Measurements from ENCODE around the gene MALSU1. TPM values are rescaled to one million over a fixed set of nuclear protein-coding genes. Genes with fewer than 3 reads are reported as not detected.

Gene MALSU1
- total and polyA plus RNA-seq, 5 donors from 2014 or later = 34.3 to 86.2 (median 78.5) TPM

DNA sequence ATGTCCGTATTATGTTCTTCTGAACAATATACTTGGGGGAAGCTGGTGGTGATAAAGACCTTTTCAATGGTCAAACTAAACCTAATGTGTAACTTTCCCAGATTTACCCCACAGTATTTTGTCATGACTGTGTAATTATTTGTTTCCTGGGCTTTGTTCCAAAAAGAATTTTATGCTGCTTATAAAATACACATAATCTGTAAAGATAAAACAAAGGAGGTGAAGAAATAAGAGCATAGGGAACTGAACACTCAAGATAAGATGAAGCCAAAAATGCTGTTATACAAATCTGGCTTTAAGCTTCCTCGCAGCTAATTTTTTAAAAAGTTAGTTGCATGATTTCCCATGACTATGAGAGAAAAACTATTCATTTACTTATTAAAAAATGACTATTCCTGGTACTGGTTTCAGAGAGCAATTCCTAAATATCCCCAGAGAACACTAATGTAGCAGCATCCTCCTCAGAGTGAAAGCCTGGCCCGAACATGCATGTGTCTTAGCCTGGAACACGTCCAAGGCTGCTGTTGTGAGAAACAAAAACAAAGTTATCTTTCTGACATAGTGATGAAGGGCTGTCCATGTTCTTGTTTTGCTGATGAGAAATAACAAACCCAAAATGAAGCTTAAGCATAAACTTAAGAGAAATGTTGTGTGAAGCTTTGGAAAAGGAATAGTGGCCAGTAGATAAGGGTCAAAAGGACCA is 33.9 kb downstream of the MALSU1 start:
- no peaks in the 10 kb centered on the region for H3K4me1 ChIP-seq (ENCODE audit: control insufficient read depth, insufficient read depth, low read length, poor library complexity, severe bottlenecking)
- no peak for ATAC-seq (ENCODE audit: low read depth in 2 of 2)
- peaks cover 0 to 3% (median 0%) of the 10 kb centered on the region in 7 donors for H3K9me3 Mint-ChIP-seq
- peaks cover 9% of the 10 kb centered on the region for H3K27me3 ChIP-seq (ENCODE audit: control insufficient read depth, insufficient read depth, low read length)
- DNase-seq = no peak
- H3K27me3 Mint-ChIP-seq = peaks cover 6% of the 10 kb centered on the region
- no peaks in the 10 kb centered on the region for H3K36me3 Mint-ChIP-seq
- H3K4me1 Mint-ChIP-seq = no peaks in the 10 kb centered on the region
- H3K27ac Mint-ChIP-seq = no peak overlapping the region
- no peak overlapping the region for H3K27ac ChIP-seq (ENCODE audit: insufficient read depth, low read length, poor library complexity, severe bottlenecking)
- no peak overlapping the region for H3K4me3 ChIP-seq (ENCODE audit: low read depth, low read length)
- no peaks in the 10 kb centered on the region for H3K36me3 ChIP-seq (ENCODE audit: control insufficient read depth, insufficient read depth, low read length)
- H3K4me3 Mint-ChIP-seq = no peak overlapping the region
- H3K9me3 ChIP-seq (ENCODE audit: control insufficient read depth in 2 of 2, low read length in 2 of 2) = peaks cover 0 to 3% of the 10 kb centered on the region in 2 experiments

DNA sequence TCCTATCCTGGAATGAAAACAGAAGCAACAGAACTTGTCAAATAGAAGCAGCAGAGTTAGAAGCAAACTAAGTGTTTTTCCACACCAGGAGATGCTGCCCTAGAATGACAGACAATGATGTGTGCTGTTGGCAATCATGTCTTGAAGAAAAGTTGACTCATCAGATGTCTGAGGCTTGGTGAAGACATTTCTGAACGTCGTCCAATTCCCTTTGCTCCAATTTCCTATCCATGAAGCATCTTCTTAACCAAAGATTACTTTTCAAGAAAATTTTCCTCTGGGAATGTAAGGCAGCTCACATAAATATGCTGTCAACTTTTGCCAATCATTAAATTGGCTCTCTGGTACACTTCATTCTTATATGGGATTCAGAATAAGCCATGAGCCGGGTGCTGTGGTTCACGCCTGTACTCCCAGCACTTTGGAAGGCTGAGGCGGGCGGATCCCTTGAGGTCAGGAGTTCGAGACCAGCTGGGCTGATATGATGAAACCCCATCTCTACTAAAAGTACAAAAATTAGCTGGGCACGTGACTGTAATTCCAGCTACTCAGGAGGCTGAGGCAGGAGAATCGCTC is 34.6 kb downstream of the MALSU1 start:
- ATAC-seq (ENCODE audit: low read depth in 2 of 2) (no peak), DNase-seq (no peak)
- no peak overlapping the region for H3K27ac ChIP-seq (ENCODE audit: insufficient read depth, low read length, poor library complexity, severe bottlenecking)
- no peaks in the 10 kb centered on the region for H3K4me1 ChIP-seq (ENCODE audit: control insufficient read depth, insufficient read depth, low read length, poor library complexity, severe bottlenecking)
- H3K27me3 ChIP-seq (ENCODE audit: control insufficient read depth, insufficient read depth, low read length) = peaks cover 12% of the 10 kb centered on the region
- Mint-ChIP-seq H3K4me3 (no peak overlapping the region), H3K27me3 (peaks cover 7% of the 10 kb centered on the region), H3K27ac (no peak overlapping the region), H3K4me1 (no peaks in the 10 kb centered on the region), H3K9me3 (peaks cover 0 to 3% (median 0%) of the 10 kb centered on the region in 7 donors), H3K36me3 (no peaks in the 10 kb centered on the region)
- H3K9me3 ChIP-seq (ENCODE audit: control insufficient read depth in 2 of 2, low read length in 2 of 2) = peaks cover 0 to 3% of the 10 kb centered on the region in 2 experiments
- H3K4me3 ChIP-seq (ENCODE audit: low read depth, low read length) = no peak overlapping the region
- no peaks in the 10 kb centered on the region for H3K36me3 ChIP-seq (ENCODE audit: control insufficient read depth, insufficient read depth, low read length)

DNA sequence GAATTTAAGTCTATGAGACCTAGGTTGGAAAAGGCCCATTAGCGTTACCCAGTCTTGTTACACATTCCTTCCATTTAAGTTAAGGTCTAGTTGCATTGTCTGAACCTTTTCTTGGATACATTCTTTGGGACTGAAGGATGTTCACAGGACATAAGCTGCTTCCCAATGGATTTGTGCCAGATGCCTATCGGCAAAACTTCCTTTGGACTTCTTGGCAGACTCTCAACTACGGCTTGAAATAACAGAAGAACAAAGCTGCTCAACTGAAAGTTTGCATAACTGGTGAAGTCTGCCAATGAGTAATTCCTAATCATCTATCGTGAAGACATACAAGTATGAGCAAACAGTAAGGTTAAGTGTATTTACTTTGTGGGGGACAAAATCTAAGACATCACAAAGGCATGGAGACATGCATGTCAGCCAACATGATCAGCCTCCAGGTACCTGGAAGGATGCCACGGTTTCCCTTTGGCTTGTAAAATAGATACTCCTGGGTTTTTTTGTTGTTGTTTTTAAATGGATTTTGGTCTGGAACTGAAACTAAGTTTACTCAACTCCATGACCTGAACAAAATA is 35.4 kb downstream of the MALSU1 start:
- H3K9me3 Mint-ChIP-seq = peaks cover 0 to 3% (median 0%) of the 10 kb centered on the region in 7 donors
- ATAC-seq (ENCODE audit: low read depth in 2 of 2) (no peak), DNase-seq (no peak)
- no peaks in the 10 kb centered on the region for H3K4me1 Mint-ChIP-seq
- H3K27ac Mint-ChIP-seq = no peak overlapping the region
- H3K27me3 Mint-ChIP-seq = peaks cover 10% of the 10 kb centered on the region
- H3K27ac ChIP-seq (ENCODE audit: insufficient read depth, low read length, poor library complexity, severe bottlenecking) = no peak overlapping the region
- H3K4me3 Mint-ChIP-seq = no peak overlapping the region
- peaks cover 16% of the 10 kb centered on the region for H3K27me3 ChIP-seq (ENCODE audit: control insufficient read depth, insufficient read depth, low read length)
- no peaks in the 10 kb centered on the region for H3K36me3 ChIP-seq (ENCODE audit: control insufficient read depth, insufficient read depth, low read length)
- peaks cover 0 to 3% of the 10 kb centered on the region in 2 experiments for H3K9me3 ChIP-seq (ENCODE audit: control insufficient read depth in 2 of 2, low read length in 2 of 2)
- H3K4me3 ChIP-seq (ENCODE audit: low read depth, low read length) = no peak overlapping the region
- H3K4me1 ChIP-seq (ENCODE audit: control insufficient read depth, insufficient read depth, low read length, poor library complexity, severe bottlenecking) = no peaks in the 10 kb centered on the region
- H3K36me3 Mint-ChIP-seq = no peaks in the 10 kb centered on the region

DNA sequence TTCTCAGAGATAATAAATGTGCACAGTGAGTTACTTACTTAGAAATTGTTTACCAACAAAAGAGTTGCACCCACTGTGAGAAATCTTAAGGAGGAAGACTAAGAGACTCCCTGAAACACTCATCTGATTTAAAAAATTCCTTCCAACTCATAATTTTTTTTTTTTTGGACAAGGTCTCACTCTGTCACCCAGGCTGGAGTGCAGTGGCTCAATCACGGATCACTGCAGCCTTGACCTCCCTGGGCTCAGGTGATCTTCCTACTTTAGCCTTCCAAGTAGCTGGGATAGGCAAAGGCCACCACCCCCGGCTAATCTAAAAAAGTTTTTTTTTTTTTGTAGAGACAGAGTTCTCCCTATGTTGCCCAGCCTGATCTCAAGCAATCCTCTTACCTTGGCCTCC is 36.0 kb downstream of the MALSU1 start:
- ATAC-seq (ENCODE audit: low read depth in 2 of 2) = no peak
- no peak overlapping the region for H3K27ac Mint-ChIP-seq

DNA sequence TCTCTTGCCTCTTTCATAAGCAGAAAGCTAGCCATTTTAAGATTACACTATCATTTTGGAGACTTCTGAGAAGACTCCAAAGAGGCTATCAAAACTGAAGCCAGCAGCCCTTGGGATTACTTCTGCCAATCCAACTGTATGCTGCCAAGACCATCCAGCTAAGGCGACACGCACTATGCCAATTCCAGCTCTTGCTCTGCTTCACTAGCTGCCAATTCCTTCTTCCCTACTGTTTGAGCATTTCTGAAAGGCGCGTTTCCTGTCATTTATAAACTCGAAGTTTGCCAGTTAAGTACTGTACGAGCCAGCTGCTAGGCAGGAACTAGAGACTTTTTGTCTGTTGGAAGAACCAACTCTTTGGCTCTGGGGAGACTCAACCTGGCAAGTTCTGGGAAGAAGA is 36.5 kb downstream of the MALSU1 start:
- ATAC-seq (ENCODE audit: low read depth in 2 of 2) (no peak), DNase-seq (no peak)
- Histone ChIP-seq H3K4me3 (ENCODE audit: low read depth, low read length) (no peak overlapping the region), H3K36me3 (ENCODE audit: control insufficient read depth, insufficient read depth, low read length) (no peaks in the 10 kb centered on the region), H3K27ac (ENCODE audit: insufficient read depth, low read length, poor library complexity, severe bottlenecking) (no peak overlapping the region), H3K9me3 (ENCODE audit: control insufficient read depth in 2 of 2, low read length in 2 of 2) (peaks cover 0 to 3% of the 10 kb centered on the region in 2 experiments), H3K27me3 (ENCODE audit: control insufficient read depth, insufficient read depth, low read length) (peaks cover 16% of the 10 kb centered on the region), H3K4me1 (ENCODE audit: control insufficient read depth, insufficient read depth, low read length, poor library complexity, severe bottlenecking) (no peaks in the 10 kb centered on the region)
- H3K9me3 Mint-ChIP-seq = peaks cover 0 to 3% (median 0%) of the 10 kb centered on the region in 7 donors
- H3K27ac Mint-ChIP-seq = no peak overlapping the region
- H3K4me1 Mint-ChIP-seq = no peaks in the 10 kb centered on the region
- H3K4me3 Mint-ChIP-seq = no peak overlapping the region
- H3K27me3 Mint-ChIP-seq = peaks cover 16% of the 10 kb centered on the region
- no peaks in the 10 kb centered on the region for H3K36me3 Mint-ChIP-seq

More for the DNA sequence above, 36.0 kb downstream of the MALSU1 start:
- no peak for DNase-seq
- H3K27me3 ChIP-seq (ENCODE audit: control insufficient read depth, insufficient read depth, low read length) = peaks cover 16% of the 10 kb centered on the region
- no peak overlapping the region for H3K4me3 Mint-ChIP-seq
- peaks cover 0 to 3% of the 10 kb centered on the region in 2 experiments for H3K9me3 ChIP-seq (ENCODE audit: control insufficient read depth in 2 of 2, low read length in 2 of 2)
- peaks cover 0 to 3% (median 0%) of the 10 kb centered on the region in 7 donors for H3K9me3 Mint-ChIP-seq
- no peak overlapping the region for H3K4me3 ChIP-seq (ENCODE audit: low read depth, low read length)
- peaks cover 14% of the 10 kb centered on the region for H3K27me3 Mint-ChIP-seq
- no peaks in the 10 kb centered on the region for H3K4me1 Mint-ChIP-seq
- no peaks in the 10 kb centered on the region for H3K36me3 Mint-ChIP-seq
- no peaks in the 10 kb centered on the region for H3K36me3 ChIP-seq (ENCODE audit: control insufficient read depth, insufficient read depth, low read length)
- no peaks in the 10 kb centered on the region for H3K4me1 ChIP-seq (ENCODE audit: control insufficient read depth, insufficient read depth, low read length, poor library complexity, severe bottlenecking)
- no peak overlapping the region for H3K27ac ChIP-seq (ENCODE audit: insufficient read depth, low read length, poor library complexity, severe bottlenecking)

DNA sequence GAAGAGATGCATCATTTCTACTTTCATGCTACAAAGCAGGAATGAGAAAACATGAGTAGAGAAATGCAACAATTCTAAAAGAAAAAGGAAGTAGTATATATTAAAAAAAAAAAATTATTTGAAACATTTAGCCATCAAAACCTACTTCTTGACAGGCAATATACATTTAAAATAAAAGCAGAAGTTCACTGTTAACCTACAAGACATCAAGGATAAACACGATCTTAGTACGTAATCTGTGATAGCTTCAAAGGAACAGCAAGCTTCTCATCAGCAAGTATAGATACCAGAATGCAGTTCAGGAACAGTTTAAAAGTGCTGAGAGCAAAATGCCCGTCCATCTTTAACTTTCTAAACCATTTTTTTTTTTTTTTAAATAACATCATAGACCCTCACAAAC is 36.9 kb downstream of the MALSU1 start:
- Histone ChIP-seq H3K36me3 (ENCODE audit: control insufficient read depth, insufficient read depth, low read length) (no peaks in the 10 kb centered on the region), H3K4me1 (ENCODE audit: control insufficient read depth, insufficient read depth, low read length, poor library complexity, severe bottlenecking) (no peaks in the 10 kb centered on the region), H3K9me3 (ENCODE audit: control insufficient read depth in 2 of 2, low read length in 2 of 2) (peaks cover 0 to 3% of the 10 kb centered on the region in 2 experiments), H3K27me3 (ENCODE audit: control insufficient read depth, insufficient read depth, low read length) (peaks cover 16% of the 10 kb centered on the region), H3K27ac (ENCODE audit: insufficient read depth, low read length, poor library complexity, severe bottlenecking) (no peak overlapping the region), H3K4me3 (ENCODE audit: low read depth, low read length) (no peak overlapping the region)
- no peak overlapping the region for H3K4me3 Mint-ChIP-seq
- H3K27me3 Mint-ChIP-seq = peaks cover 16% of the 10 kb centered on the region
- H3K9me3 Mint-ChIP-seq = peaks cover 0 to 3% (median 0%) of the 10 kb centered on the region in 7 donors
- no peak for DNase-seq
- ATAC-seq (ENCODE audit: low read depth in 2 of 2) = no peak
- no peak overlapping the region for H3K27ac Mint-ChIP-seq
- no peaks in the 10 kb centered on the region for H3K4me1 Mint-ChIP-seq
- H3K36me3 Mint-ChIP-seq = no peaks in the 10 kb centered on the region

DNA sequence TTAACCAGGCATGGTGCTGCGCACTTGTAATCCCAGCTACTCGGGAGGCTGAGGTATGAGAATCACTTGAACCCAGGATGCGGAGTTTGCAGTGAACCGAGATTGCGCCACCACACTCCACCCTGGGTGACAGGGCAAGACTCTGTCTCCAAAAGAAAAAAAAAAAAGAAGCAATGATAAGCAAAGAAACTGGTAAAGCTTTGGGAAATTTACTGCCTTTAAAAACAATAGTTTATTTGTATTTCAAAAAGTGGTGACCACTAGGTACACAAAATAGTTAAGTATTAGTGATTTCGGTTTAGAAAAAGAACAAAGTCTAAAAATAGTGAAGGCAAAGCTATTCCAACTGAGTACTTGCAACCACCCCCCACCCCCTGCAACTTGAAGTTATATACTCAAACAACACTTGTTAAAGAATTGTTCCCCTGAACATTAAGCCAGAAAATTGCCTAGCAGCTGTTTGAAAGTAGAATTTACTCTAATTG is 37.7 kb downstream of the MALSU1 start:
- DNase-seq (no peak), ATAC-seq (ENCODE audit: low read depth in 2 of 2) (no peak)
- H3K4me3 Mint-ChIP-seq = no peak overlapping the region
- Histone ChIP-seq H3K27ac (ENCODE audit: insufficient read depth, low read length, poor library complexity, severe bottlenecking) (no peak overlapping the region), H3K4me3 (ENCODE audit: low read depth, low read length) (no peak overlapping the region), H3K27me3 (ENCODE audit: control insufficient read depth, insufficient read depth, low read length) (peaks cover 16% of the 10 kb centered on the region), H3K9me3 (ENCODE audit: control insufficient read depth in 2 of 2, low read length in 2 of 2) (peaks cover 0 to 3% of the 10 kb centered on the region in 2 experiments), H3K36me3 (ENCODE audit: control insufficient read depth, insufficient read depth, low read length) (no peaks in the 10 kb centered on the region), H3K4me1 (ENCODE audit: control insufficient read depth, insufficient read depth, low read length, poor library complexity, severe bottlenecking) (no peaks in the 10 kb centered on the region)
- no peaks in the 10 kb centered on the region for H3K4me1 Mint-ChIP-seq
- peaks cover 0 to 3% (median 0%) of the 10 kb centered on the region in 7 donors for H3K9me3 Mint-ChIP-seq
- no peak overlapping the region for H3K27ac Mint-ChIP-seq
- peaks cover 18% of the 10 kb centered on the region for H3K27me3 Mint-ChIP-seq
- no peaks in the 10 kb centered on the region for H3K36me3 Mint-ChIP-seq
